Astrocyte (in vitro differentiated cells and primary cell): ENCODE results near the gene PPP1R37. TPM values are rescaled to one million over a fixed set of nuclear protein-coding genes. Genes with fewer than 3 reads are reported as not detected.

Source experiments
- DNase-seq: peaks from one replicate; pipeline ENCODE4 v3.0.0-alpha.2; 2010; ENCODE audit warnings: low read depth
- FAIRE-seq: peaks from 2 replicates; lab custom pipeline; 2011; peaks lifted over from hg19 to GRCh38; lab: Jason Lieb, UNC
- H2AFZ ChIP-seq: 2 replicates; pipeline ENCODE4 v1.6.0; 2012; ENCODE audit warnings: low read depth, low read length, inconsistent platforms
- H3K27ac ChIP-seq: 2 replicates; pipeline ENCODE4 v1.5.1; 2011; ENCODE audit warnings: low read depth, low read length, inconsistent platforms
- H3K27me3 ChIP-seq: 2 replicates; pipeline ENCODE4 v1.6.0; 2011; ENCODE audit warnings: low read length, inconsistent platforms; ENCODE audit not compliant: insufficient read depth
- H3K36me3 ChIP-seq: 2 replicates; pipeline ENCODE4 v1.5.1; 2011; ENCODE audit warnings: low read length, inconsistent platforms; ENCODE audit not compliant: insufficient read depth
- H3K4me1 ChIP-seq: 2 replicates; pipeline ENCODE4 v1.5.1; 2011; ENCODE audit warnings: low read length, inconsistent platforms; ENCODE audit not compliant: insufficient read depth
- H3K4me2 ChIP-seq: 2 replicates; pipeline ENCODE4 v1.6.0; 2012; ENCODE audit warnings: low read length, inconsistent platforms
- H3K4me3 ChIP-seq: 2 replicates; pipeline ENCODE4 v1.5.1; 2011; ENCODE audit warnings: low read depth, mild to moderate bottlenecking, low read length, inconsistent platforms; ENCODE audit not compliant: insufficient read depth
- H3K79me2 ChIP-seq: 2 replicates; pipeline ENCODE4 v1.6.0; 2012; ENCODE audit warnings: mild to moderate bottlenecking, low read length, inconsistent platforms; ENCODE audit not compliant: insufficient read depth
- H3K9ac ChIP-seq: 2 replicates; pipeline ENCODE4 v1.6.0; 2012; ENCODE audit warnings: mild to moderate bottlenecking, low read length, inconsistent platforms
- H3K9me3 ChIP-seq: 2 replicates; pipeline ENCODE4 v1.5.1; 2012; ENCODE audit warnings: low read depth, mild to moderate bottlenecking, low read length, inconsistent platforms; ENCODE audit not compliant: insufficient read depth
- H4K20me1 ChIP-seq: 2 replicates; pipeline ENCODE4 v1.6.0; 2012; ENCODE audit warnings: low read length, inconsistent platforms; ENCODE audit not compliant: insufficient read depth
- H3K27ac Mint-ChIP-seq: one replicate; pipeline ENCODE4 v1.8.0; 2021; ENCODE audit warnings: mild to moderate bottlenecking, mixed read lengths; ENCODE audit not compliant: unreplicated experiment
- H3K27me3 Mint-ChIP-seq: one replicate; pipeline ENCODE4 v1.8.0; 2021; ENCODE audit warnings: low read depth, mixed read lengths; ENCODE audit not compliant: unreplicated experiment
- H3K36me3 Mint-ChIP-seq: one replicate; pipeline ENCODE4 v1.8.0; 2021; ENCODE audit warnings: low read depth, mixed read lengths; ENCODE audit not compliant: unreplicated experiment
- H3K4me1 Mint-ChIP-seq: one replicate; pipeline ENCODE4 v1.8.0; 2021; ENCODE audit warnings: low read depth, mixed read lengths; ENCODE audit not compliant: unreplicated experiment
- H3K4me3 Mint-ChIP-seq: one replicate; pipeline ENCODE4 v1.8.0; 2021; ENCODE audit warnings: mild to moderate bottlenecking, moderate library complexity, mixed read lengths; ENCODE audit not compliant: unreplicated experiment
- H3K9me3 Mint-ChIP-seq: one replicate; pipeline ENCODE4 v1.8.0; 2021; ENCODE audit warnings: mild to moderate bottlenecking, mixed read lengths; ENCODE audit not compliant: unreplicated experiment
- CTCF ChIP-seq: IDR thresholded peaks from 2 replicates; pipeline ENCODE4 v1.5.1; 2011; ENCODE audit warnings: low read depth, mild to moderate bottlenecking, inconsistent platforms, low read length, moderate library complexity; ENCODE audit not compliant: insufficient read depth
- EZH2 ChIP-seq: IDR thresholded peaks from 2 replicates; pipeline ENCODE4 v1.6.1; 2012; ENCODE audit warnings: mild to moderate bottlenecking, low read length, inconsistent platforms; ENCODE audit not compliant: insufficient read depth
- total RNA-seq: library from RNA; stranded (reverse); gene quantifications from 2 replicates; pipeline ENCODE4 v1.2.1, GENCODE V29; 2021

PPP1R37 gene
- total RNA-seq, 1 donor from 2014 or later, result 29.1 TPM

- peaks cover 3% of the 10 kb centered on the region for H3K27me3 Mint-ChIP-seq
- no peaks in the 10 kb centered on the region for H3K27me3 ChIP-seq
- FAIRE-seq, result no peak
Measured at GRCh38 chr19:45070861-45071544, 22.0 kb upstream of the PPP1R37 start.

GRCh38 chr19:45071545-45071938, 21.4 kb upstream of the PPP1R37 start:
- no peak overlapping the region for H3K27ac ChIP-seq
- no peaks in the 10 kb centered on the region for H3K9me3 ChIP-seq
- Mint-ChIP-seq H3K9me3 (no peaks in the 10 kb centered on the region), H3K36me3 (peaks cover 20% of the 10 kb centered on the region), H3K27me3 (peaks cover 3% of the 10 kb centered on the region), H3K27ac (no peak overlapping the region), H3K4me3 (no peak overlapping the region), H3K4me1 (no peaks in the 10 kb centered on the region)
- no peaks in the 10 kb centered on the region for H3K27me3 ChIP-seq
- no peak overlapping the region for H2AFZ ChIP-seq
- no peak overlapping the region for H3K4me2 ChIP-seq
- TF ChIP-seq EZH2 (no peak), CTCF (no peak)
- H4K20me1 ChIP-seq, result peaks cover 11% of the 10 kb centered on the region
- FAIRE-seq, result no peak
- peaks cover 2% of the 10 kb centered on the region for H3K79me2 ChIP-seq
- H3K4me3 ChIP-seq, result no peak overlapping the region
- H3K36me3 ChIP-seq, result peaks cover 10% of the 10 kb centered on the region
- peaks cover 6% of the 10 kb centered on the region for H3K4me1 ChIP-seq
- no peak overlapping the region for H3K9ac ChIP-seq
- DNase-seq, result no peak

More at GRCh38 chr19:45070861-45071544, 22.0 kb upstream of the PPP1R37 start:
- Histone ChIP-seq H3K4me3 (no peak overlapping the region), H2AFZ (no peak overlapping the region), H3K79me2 (peaks cover 3% of the 10 kb centered on the region), H3K9me3 (no peaks in the 10 kb centered on the region), H3K27ac (no peak overlapping the region), H3K9ac (no peak overlapping the region), H3K36me3 (peaks cover 10% of the 10 kb centered on the region), H4K20me1 (peaks cover 12% of the 10 kb centered on the region), H3K4me1 (peaks cover 3% of the 10 kb centered on the region), H3K4me2 (no peak overlapping the region)
- TF ChIP-seq EZH2, result no peak
- no peak for TF ChIP-seq CTCF
- no peak for DNase-seq
- peaks cover 20% of the 10 kb centered on the region for H3K36me3 Mint-ChIP-seq
- H3K27ac Mint-ChIP-seq, result no peak overlapping the region
- H3K4me3 Mint-ChIP-seq, result no peak overlapping the region
- no peaks in the 10 kb centered on the region for H3K9me3 Mint-ChIP-seq
- H3K4me1 Mint-ChIP-seq, result no peaks in the 10 kb centered on the region
